GM10266 (cell line): ENCODE data around the gene LUC7L3.

Experiments used
- DNase-seq: peaks from one replicate; pipeline ENCODE4 v3.0.0; 2012; ENCODE audit errors: extremely low spot score
- CTCF ChIP-seq: IDR thresholded peaks from 2 replicates; pipeline ENCODE4 v1.5.1; 2012; ENCODE audit warnings: mild to moderate bottlenecking, low read depth; ENCODE audit not compliant: control insufficient read depth, insufficient read depth; ENCODE audit errors: missing control alignments

LUC7L3 gene

DNA sequence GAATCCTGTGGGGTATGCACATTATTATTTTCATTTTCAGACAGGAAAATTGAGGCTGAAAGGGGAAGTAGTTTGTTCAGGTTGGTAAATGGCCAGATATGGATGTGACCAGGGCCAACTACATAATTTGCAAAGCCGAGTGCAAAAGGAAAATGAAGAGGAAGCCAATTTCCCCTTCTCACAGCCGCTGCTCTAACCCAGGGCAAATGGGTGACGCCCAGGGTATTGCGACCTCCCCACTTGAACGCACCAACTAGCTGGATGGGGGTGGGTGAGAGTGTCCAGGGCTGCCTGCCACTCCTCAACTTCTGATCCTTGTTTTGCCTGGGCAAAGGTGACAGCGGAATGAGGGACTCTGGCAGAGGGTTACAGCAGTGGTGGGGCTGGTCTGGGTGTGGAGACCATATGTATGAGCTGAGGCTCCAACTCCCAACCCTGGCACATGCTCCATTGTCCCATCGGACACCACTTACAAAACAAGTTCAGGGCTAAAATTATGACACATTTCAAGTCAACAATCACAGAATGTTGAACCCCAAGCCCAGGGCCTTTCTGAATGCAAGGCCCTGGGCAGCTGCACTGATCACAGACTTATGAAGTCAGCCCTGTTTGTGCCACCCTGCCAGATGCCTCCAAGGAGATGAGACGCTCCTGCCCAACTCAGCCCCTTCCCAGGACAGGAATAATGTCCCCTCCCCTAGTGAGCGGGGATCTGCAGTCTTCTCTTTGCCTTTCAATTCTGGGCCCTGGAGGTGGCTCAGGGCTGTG lies 46.2 kb downstream of the LUC7L3 start:
- no peak for TF ChIP-seq CTCF
- peak; percentile 32 for DNase-seq

DNA sequence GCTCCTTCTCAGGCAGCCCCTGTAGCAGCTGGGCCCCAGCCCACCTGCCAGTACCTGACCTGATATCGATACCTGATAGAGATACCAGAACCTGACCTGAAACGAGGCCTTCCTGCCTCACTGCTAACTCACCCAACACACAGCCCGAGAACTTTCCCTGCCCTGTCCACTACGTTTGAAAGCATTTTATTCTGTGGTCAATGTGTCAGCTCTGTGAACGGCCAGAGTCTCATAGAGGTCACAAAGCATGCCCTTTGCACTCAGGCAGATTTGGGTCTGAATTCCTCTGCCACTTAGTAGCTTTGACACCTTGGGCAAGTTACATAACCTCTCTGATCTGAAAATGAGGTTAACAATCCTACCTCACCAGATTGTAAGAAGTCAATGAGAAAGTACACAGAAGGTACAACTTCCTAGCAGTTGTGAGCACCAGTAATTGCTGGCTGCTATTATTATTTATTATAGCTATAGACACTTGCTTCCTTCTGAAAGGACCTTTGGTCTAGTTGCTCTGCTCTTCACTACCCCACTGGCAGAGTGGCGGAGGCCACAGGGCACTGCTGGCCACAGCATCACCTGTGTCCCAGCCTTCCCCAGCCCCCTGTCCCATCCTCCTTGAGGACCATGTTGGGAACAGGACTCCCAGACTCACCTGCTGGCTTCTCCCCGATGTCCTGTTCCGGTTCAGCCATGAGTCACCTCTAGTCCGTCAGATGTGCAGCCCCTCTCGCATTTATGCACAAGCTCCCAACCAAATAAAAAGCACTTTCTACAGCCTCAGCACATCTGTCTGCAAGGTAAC lies 47.0 kb downstream of the LUC7L3 start:
- no peak for DNase-seq
- TF ChIP-seq CTCF = no peak

- no peak for DNase-seq
- TF ChIP-seq CTCF = no peak
Measured at GRCh38 chr17:50767030-50767429, 47.6 kb downstream of the LUC7L3 start.

GRCh38 chr17:50767446-50767845 lies 48.0 kb downstream of the LUC7L3 start, which contains the start of gene ANKRD40CL:
TSS of gene ANKRD40CL (minus strand) at chr17:50767518. CDS start at chr17:50766913, 605 bp downstream.
- TF ChIP-seq CTCF = no peak
- DNase-seq = no peak

DNA sequence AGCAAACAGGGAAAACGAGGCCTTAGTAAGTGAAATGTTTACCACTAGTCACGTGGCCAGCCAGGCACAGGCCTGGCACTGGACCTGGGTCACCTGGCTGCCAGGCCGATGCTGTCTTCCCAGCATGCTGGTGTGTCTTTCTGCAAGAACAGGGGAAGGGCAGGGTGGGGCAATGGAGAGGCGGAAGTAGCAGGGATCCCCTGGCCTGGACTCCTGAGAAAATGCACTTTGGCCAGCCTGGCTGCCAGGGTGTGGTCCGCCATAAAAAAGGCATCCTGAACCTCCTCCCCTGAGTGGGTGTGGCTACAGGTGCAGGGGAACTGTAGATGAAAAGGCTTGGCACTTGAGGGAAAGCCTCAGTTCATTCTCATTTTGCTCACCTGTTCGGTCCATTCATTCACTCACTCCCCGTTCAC lies 49.0 kb downstream of the LUC7L3 start:
- no peak for TF ChIP-seq CTCF
- DNase-seq = no peak

- DNase-seq = no peak
- TF ChIP-seq CTCF = no peak
Measured at GRCh38 chr17:50769884-50770283, 50.5 kb downstream of the LUC7L3 start.

DNA sequence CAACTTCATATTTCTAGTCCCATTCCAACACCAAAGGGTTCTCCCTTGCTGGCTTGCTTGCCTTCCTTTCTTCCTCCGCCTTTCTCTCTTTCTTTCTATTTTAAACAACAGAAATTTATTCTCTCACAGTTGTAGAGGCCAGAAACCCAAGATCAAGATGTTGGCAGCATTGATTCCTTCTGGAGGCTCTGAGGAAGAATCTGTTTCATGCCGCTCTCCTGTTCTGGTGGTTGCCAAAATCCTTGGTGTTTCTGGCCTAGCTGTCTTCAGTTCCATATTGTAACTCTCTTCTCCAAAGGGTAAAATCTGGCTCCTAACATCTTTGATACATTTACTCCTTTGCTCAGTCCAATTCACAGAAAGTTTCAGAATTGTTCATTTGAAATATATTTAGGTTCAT lies 50.9 kb downstream of the LUC7L3 start:
- DNase-seq = no peak
- TF ChIP-seq CTCF = no peak
